ENCODE data around the gene RAB3IL1.

- TF ChIP-seq, protein P1, sequence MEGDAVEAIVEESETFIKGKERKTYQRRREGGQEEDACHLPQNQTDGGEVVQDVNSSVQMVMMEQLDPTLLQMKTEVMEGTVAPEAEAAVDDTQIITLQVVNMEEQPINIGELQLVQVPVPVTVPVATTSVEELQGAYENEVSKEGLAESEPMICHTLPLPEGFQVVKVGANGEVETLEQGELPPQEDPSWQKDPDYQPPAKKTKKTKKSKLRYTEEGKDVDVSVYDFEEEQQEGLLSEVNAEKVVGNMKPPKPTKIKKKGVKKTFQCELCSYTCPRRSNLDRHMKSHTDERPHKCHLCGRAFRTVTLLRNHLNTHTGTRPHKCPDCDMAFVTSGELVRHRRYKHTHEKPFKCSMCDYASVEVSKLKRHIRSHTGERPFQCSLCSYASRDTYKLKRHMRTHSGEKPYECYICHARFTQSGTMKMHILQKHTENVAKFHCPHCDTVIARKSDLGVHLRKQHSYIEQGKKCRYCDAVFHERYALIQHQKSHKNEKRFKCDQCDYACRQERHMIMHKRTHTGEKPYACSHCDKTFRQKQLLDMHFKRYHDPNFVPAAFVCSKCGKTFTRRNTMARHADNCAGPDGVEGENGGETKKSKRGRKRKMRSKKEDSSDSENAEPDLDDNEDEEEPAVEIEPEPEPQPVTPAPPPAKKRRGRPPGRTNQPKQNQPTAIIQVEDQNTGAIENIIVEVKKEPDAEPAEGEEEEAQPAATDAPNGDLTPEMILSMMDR (IDR thresholded peaks at IDR 0.05; ENCODE audit: low read depth, low read length, missing input control), result no peak
- TF ChIP-seq RAD21 (IDR thresholded peaks at IDR 0.05), result no peak
- TF ChIP-seq, protein P2, sequence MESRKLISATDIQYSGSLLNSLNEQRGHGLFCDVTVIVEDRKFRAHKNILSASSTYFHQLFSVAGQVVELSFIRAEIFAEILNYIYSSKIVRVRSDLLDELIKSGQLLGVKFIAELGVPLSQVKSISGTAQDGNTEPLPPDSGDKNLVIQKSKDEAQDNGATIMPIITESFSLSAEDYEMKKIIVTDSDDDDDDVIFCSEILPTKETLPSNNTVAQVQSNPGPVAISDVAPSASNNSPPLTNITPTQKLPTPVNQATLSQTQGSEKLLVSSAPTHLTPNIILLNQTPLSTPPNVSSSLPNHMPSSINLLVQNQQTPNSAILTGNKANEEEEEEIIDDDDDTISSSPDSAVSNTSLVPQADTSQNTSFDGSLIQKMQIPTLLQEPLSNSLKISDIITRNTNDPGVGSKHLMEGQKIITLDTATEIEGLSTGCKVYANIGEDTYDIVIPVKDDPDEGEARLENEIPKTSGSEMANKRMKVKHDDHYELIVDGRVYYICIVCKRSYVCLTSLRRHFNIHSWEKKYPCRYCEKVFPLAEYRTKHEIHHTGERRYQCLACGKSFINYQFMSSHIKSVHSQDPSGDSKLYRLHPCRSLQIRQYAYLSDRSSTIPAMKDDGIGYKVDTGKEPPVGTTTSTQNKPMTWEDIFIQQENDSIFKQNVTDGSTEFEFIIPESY (IDR thresholded peaks at IDR 0.05), result no peak
- TF ChIP-seq, protein P3, sequence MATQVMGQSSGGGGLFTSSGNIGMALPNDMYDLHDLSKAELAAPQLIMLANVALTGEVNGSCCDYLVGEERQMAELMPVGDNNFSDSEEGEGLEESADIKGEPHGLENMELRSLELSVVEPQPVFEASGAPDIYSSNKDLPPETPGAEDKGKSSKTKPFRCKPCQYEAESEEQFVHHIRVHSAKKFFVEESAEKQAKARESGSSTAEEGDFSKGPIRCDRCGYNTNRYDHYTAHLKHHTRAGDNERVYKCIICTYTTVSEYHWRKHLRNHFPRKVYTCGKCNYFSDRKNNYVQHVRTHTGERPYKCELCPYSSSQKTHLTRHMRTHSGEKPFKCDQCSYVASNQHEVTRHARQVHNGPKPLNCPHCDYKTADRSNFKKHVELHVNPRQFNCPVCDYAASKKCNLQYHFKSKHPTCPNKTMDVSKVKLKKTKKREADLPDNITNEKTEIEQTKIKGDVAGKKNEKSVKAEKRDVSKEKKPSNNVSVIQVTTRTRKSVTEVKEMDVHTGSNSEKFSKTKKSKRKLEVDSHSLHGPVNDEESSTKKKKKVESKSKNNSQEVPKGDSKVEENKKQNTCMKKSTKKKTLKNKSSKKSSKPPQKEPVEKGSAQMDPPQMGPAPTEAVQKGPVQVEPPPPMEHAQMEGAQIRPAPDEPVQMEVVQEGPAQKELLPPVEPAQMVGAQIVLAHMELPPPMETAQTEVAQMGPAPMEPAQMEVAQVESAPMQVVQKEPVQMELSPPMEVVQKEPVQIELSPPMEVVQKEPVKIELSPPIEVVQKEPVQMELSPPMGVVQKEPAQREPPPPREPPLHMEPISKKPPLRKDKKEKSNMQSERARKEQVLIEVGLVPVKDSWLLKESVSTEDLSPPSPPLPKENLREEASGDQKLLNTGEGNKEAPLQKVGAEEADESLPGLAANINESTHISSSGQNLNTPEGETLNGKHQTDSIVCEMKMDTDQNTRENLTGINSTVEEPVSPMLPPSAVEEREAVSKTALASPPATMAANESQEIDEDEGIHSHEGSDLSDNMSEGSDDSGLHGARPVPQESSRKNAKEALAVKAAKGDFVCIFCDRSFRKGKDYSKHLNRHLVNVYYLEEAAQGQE (IDR thresholded peaks at IDR 0.05), result no peak
- no peak for TF ChIP-seq TAF1 (conservative IDR thresholded peaks at IDR 0.05)
- TF ChIP-seq YY1 (IDR thresholded peaks at IDR 0.05), result no peak
- TF ChIP-seq MAX (IDR thresholded peaks at IDR 0.05), result no peak
Measured at GRCh38 chr11:61890529-61891330, 26.6 kb downstream of the RAB3IL1 start.
